T-helper 2 cell treated with Interferon-gamma antibody and Interleukin-4, amounts not matched to agents 5 μg/mL and 100 μg/mL, for 36 hours (primary cell): Measurements from ENCODE around the gene UNC45B.
"Not testable (repeated sequence)": the region's sequence is repeated elsewhere in the genome, so short reads cannot be mapped to it uniquely, and the experiment has no call there.

Experiments
- DNase-seq: peaks from one replicate; pipeline ENCODE4 v3.0.0; 2021; ENCODE audit warnings: low spot score
- H3K27ac Mint-ChIP-seq: one replicate; pipeline ENCODE4 v1.8.0; 2021; ENCODE audit warnings: mild to moderate bottlenecking, mixed read lengths
- H3K27me3 Mint-ChIP-seq: one replicate; pipeline ENCODE4 v1.8.0; 2021; ENCODE audit warnings: low read depth, mixed read lengths
- H3K36me3 Mint-ChIP-seq: one replicate; pipeline ENCODE4 v1.8.0; 2021; ENCODE audit warnings: low read depth, mixed read lengths
- H3K4me1 Mint-ChIP-seq: one replicate; pipeline ENCODE4 v1.8.0; 2021; ENCODE audit warnings: low read depth, mixed read lengths
- H3K4me3 Mint-ChIP-seq: one replicate; pipeline ENCODE4 v1.8.0; 2022; ENCODE audit warnings: mild to moderate bottlenecking, moderate library complexity, mixed read lengths
- H3K9me3 Mint-ChIP-seq: one replicate; pipeline ENCODE4 v1.8.0; 2021; ENCODE audit warnings: mixed read lengths

Gene UNC45B

DNA sequence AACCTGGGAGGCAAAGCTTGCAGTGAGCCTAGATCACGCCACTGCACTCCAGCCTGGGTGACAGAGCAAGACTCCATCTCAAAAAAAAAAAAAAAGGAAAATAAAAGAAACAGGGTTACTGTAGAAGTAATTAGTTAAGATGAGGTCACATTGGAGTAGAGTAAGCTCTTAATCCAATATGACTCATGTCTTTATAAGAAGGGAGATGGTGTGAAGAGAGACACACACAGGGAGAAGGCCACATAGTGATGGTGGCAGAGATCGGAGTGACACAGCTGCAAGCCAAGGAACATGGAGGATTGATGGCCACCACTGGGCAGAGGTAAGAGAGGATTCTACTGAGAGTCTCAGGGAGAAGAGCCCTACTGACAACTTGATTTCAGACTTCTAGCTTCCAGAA lies 79.9 kb downstream of the UNC45B start:
- H3K9me3 Mint-ChIP-seq: peaks cover 32% of the 10 kb centered on the region
- H3K36me3 Mint-ChIP-seq: peaks cover 39% of the 10 kb centered on the region
- DNase-seq: no peak
- peaks cover 18% of the 10 kb centered on the region for H3K4me1 Mint-ChIP-seq
- no peaks in the 10 kb centered on the region for H3K27me3 Mint-ChIP-seq
- H3K4me3 Mint-ChIP-seq: no peak overlapping the region
- no peak overlapping the region for H3K27ac Mint-ChIP-seq

DNA sequence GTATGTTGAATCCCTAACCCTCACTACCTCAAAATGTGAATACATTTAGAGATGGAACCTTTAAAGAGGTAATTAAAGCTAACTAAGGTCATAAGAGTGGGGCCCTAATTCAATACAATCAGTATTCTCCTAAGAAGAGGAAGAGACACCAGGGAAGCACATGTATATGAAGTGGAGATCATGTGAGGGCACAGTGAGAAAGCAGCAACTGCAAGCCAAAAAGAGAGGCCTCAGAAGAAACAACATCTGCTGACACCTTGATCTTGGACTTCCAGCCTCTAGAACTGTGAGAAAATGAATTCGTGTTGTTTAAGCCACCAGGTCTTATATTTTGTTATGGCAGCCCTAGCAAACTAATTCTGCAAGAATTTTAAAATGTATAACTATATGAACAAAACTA lies 82.0 kb downstream of the UNC45B start:
- Mint-ChIP-seq H3K27ac (no peak overlapping the region), H3K36me3 (peaks cover 29% of the 10 kb centered on the region), H3K9me3 (peaks cover 16% of the 10 kb centered on the region), H3K4me1 (peaks cover 14% of the 10 kb centered on the region), H3K4me3 (no peak overlapping the region), H3K27me3 (no peaks in the 10 kb centered on the region)
- DNase-seq: no peak

DNA sequence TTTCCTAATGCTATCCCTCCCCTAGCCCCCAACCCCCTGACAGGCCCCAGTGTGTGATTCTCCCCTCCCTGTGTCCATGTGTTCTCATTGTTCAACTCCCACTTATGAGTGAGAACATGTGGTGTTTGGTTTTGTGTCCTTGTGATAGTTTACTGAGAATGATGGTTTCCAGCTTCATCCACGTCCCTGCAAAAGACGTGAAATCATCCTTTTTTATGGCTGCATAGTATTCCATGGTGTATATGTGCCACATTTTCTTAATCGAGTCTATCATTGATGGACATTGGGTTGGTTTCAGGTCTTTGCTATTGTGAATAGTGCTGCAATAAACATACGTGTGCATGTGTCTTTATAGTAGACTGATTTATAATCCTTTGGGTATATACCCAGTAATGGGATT lies 86.7 kb downstream of the UNC45B start:
- Mint-ChIP-seq H3K36me3 (peaks cover 60% of the 10 kb centered on the region), H3K9me3 (peaks cover 22% of the 10 kb centered on the region), H3K4me1 (peaks cover 50% of the 10 kb centered on the region)
- H3K4me3 Mint-ChIP-seq, DNase-seq, H3K27ac Mint-ChIP-seq, H3K27me3 Mint-ChIP-seq: not testable (repeated sequence)

DNA sequence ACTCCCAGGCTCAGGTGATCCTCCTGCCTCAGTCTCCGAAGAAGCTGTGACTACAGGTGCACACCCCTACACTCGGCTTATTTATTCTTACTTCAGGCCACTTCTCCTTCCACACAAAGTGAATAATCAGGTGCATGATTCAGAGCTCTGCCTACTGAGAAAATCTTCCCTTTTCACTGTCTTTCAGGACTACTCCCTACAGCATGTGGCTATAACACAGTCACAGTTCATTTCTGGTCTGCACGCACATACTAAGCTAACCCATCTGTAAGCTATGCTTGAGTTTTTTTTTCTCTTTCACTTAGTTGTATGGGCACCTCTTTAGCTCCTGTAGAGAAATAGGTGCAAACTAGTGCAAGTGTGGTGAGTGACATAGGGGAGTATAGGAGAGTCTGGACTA lies 87.7 kb downstream of the UNC45B start:
- H3K4me3 Mint-ChIP-seq: no peak overlapping the region
- H3K27ac Mint-ChIP-seq: no peak overlapping the region
- H3K27me3 Mint-ChIP-seq: no peaks in the 10 kb centered on the region
- peaks cover 60% of the 10 kb centered on the region for H3K36me3 Mint-ChIP-seq
- peaks cover 13% of the 10 kb centered on the region for H3K9me3 Mint-ChIP-seq
- DNase-seq: no peak
- peaks cover 52% of the 10 kb centered on the region for H3K4me1 Mint-ChIP-seq

DNA sequence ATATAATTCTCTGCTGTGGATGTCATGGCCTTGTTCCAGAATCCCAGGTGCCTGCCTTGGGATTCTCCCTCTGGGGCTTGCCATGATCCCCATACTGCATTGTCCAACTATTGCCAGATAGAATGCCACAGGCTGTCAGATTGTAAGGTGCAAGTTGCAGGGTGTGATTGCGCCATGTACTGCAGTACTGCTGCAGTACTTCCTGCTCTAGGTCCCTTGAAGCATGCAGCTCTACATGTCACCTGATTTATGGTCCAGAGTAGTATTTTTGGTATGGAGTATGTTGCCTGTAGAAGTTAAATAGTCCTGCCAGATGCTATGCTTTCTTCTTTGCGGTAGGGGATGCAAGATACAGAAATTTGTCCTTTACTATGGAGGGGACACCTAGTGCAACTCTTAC lies 88.3 kb downstream of the UNC45B start:
- Mint-ChIP-seq H3K4me3 (no peak overlapping the region), H3K36me3 (peaks cover 54% of the 10 kb centered on the region), H3K9me3 (peaks cover 11% of the 10 kb centered on the region), H3K27me3 (no peaks in the 10 kb centered on the region), H3K27ac (no peak overlapping the region), H3K4me1 (peaks cover 53% of the 10 kb centered on the region)
- no peak for DNase-seq

DNA sequence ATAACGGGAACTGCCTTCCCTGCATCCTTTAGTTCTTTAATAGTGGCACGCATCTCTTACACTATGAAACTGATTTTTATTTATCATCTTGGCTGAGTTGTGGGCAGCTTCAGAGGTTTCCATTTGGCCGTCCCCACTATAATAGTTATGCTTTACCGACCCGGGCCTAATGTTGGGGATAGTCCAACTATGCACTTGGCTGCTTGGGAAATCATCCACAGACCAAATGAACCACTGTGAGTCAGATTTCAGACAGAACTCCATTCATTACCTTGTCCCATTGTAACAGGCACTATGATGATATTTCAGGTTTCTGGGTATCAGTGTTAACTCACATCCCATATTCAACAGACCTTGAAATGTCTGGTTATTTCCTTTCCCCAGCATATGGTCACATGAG lies 89.2 kb downstream of the UNC45B start:
- Mint-ChIP-seq H3K27ac (no peak overlapping the region), H3K36me3 (peaks cover 59% of the 10 kb centered on the region), H3K27me3 (no peaks in the 10 kb centered on the region), H3K4me3 (no peak overlapping the region), H3K9me3 (peaks cover 11% of the 10 kb centered on the region), H3K4me1 (peaks cover 51% of the 10 kb centered on the region)
- no peak for DNase-seq

DNA sequence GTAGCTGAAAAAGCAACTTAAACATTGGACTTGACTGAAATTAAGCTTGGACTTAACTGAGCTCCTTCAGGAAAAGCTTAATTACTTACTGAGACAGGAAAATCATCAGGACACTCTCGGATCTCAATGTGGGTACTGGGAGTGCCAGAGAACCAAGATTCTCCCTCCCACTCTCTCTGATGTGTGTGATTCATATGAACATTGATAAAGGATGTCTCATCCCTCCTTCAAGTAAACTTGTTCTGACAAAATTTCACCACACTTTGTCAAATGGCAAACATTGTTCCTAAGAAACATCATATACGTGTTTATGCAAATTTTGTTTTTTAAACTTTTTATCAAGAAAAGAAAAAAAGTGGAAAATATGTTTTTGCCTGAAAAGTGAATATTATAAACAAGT lies 91.2 kb downstream of the UNC45B start:
- Mint-ChIP-seq H3K27ac (peak overlapping the region; percentile 79), H3K36me3 (peaks cover 67% of the 10 kb centered on the region), H3K4me1 (peaks cover 54% of the 10 kb centered on the region), H3K27me3 (peaks cover 3% of the 10 kb centered on the region), H3K9me3 (peaks cover 11% of the 10 kb centered on the region), H3K4me3 (peak overlapping the region; percentile 95)
- no peak for DNase-seq
